HG03354 (cell line): Measurements from ENCODE around the gene MARCHF7.

Experiments
- ATAC-seq: cut with Tn5 transposase; IDR thresholded peaks from one replicate; pipeline ENCODE4 v1.9.1; 2021; ENCODE audit warnings: mild to moderate bottlenecking; ENCODE audit not compliant: unreplicated experiment, poor library complexity, severe bottlenecking

Gene MARCHF7

DNA sequence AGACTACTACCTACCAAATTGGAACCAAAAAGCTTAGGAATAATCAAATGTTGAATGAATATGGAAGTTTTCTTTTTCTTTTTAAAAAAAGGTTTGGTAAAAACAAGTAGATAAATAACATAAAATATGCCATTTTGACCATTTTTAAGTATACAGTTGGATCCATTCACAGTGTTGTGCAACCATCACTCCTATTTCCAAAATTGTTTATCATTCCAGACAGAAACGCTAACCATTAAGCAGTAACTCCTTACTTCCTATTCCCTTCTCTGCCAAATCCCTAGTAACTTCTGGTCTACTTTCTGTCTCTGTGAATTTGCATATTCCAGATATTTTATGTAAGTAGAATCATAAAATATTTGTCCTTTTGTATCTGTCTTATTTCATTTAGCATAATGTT is 45.9 kb downstream of the MARCHF7 start:
- no peak for ATAC-seq

DNA sequence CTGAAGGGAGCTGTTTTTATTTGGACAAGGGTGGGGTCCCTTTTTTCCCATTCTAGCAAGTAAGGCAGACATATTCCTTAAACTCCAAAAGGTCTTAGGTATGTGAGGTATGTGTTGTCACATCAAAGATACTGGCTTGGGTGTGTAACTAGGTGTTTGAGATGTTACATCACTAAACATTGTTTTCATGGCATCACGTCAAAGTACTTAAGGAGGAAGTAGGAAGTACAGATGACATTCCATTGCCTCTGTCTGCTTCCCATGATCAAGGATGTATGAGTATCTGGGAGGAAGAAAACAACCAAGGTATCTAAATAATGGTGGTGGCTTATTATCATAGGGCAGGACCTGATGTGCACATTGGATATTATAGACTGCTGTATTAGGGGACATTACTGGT is 46.4 kb downstream of the MARCHF7 start:
- no peak for ATAC-seq

DNA sequence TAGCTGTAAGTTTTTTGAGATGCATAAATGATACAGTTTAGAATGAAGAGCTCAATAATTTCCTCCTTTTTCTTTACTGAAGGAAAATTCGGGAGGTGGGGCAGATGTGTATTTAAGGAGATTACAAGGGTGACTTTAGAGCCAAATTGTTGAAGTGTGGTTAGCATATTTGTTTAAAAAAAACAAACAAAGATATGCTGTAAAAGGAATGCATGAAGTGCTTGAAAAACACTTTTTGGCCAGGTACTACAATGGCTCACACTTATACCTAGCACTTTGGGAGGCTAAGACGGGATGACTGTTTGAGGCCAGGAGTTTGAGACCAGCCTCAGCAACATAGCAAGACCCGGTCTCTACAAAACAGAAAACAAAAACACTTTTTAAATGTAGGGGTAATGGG is 47.3 kb downstream of the MARCHF7 start:
- ATAC-seq: no peak

DNA sequence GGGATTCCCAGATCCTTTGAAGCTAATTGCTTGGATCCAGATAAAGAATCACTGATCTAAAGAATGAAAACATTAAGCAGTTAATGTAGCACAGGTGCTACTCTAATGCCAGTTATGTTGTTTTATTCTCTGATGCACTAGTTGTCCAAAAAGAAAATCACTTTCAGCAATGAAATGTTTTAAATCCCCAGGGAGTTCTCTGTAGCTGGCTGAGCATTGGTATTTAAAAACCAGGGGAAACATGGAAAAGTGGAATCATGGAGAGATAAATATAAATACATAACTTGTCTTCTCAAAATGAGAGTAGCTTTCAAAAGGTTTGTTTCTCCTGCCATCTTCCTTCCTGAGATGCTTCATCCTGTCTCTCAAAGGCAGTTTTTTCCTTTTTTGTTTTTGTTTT is 48.0 kb downstream of the MARCHF7 start:
- ATAC-seq: no peak

DNA sequence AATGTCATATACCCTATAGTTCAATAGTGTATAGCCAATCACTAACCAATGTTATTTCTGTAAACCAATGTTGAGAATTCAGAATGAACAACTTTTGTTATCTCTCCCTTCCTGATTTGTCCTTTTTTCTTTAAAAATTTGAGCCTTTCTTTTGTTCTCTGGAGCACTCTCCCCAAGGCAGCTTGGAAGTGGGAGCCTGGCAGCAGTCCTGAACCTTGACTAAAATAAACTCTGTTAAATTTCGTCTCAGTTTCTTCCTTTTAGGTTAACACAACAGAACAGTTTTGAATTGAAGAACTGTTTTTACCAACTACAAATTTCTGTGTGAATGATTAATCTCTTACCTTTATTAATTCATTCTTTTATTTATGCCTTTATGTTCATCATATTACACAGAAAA is 49.8 kb downstream of the MARCHF7 start:
- no peak for ATAC-seq
